CD14-positive monocyte (primary cell): ENCODE data around the gene SHROOM2. TPM values are rescaled to one million over a fixed set of nuclear protein-coding genes. Genes with fewer than 3 reads are reported as not detected.
A peak's percentile ranks its signal among the peaks of the same experiment; 100 is the strongest.

Source experiments
- DNase-seq, 3 donors: peaks; one replicate each; pipeline ENCODE4 v3.0.0-alpha.2; 2011 to 2022
- H2AFZ ChIP-seq: 2 replicates; pipeline ENCODE4 v1.6.0; 2012; ENCODE audit warnings: mild to moderate bottlenecking, low read depth, low read length, inconsistent platforms; ENCODE audit not compliant: insufficient read depth, poor library complexity, severe bottlenecking
- H3K27ac ChIP-seq, 2 donors: 1 replicate in 1 of 2; 2 replicates in 1 of 2; pipeline ENCODE4 v1.5.1; 2012 to 2013; ENCODE audit warnings: low read length in 2 of 2, control low read depth in 1 of 2, inconsistent platforms in 1 of 2, low read depth in 1 of 2, mild to moderate bottlenecking in 1 of 2
- H3K27me3 ChIP-seq, 2 donors: one replicate each; pipeline versions ENCODE4 v1.6.0 to v1.6.1; 2011 to 2013; ENCODE audit warnings: low read length in 2 of 2; ENCODE audit not compliant: control insufficient read depth in 2 of 2, insufficient read depth in 2 of 2
- H3K36me3 ChIP-seq, 2 donors: replicated peaks in 1 of 2; 1 replicate in 1 of 2; 2 replicates in 1 of 2; pipeline versions ENCODE4 v1.5.1 to v1.6.1; 2012 to 2013; ENCODE audit warnings: low read length in 2 of 2, control low read depth in 1 of 2, inconsistent platforms in 1 of 2, mild to moderate bottlenecking in 1 of 2; ENCODE audit not compliant: insufficient read depth in 2 of 2, control insufficient read depth in 1 of 2
- H3K4me1 ChIP-seq, 2 donors: 1 replicate in 1 of 2; 2 replicates in 1 of 2; pipeline versions ENCODE4 v1.5.1 to v1.6.1; 2012 to 2013; ENCODE audit warnings: low read length in 2 of 2, control low read depth in 1 of 2, inconsistent platforms in 1 of 2, mild to moderate bottlenecking in 1 of 2, moderate library complexity in 1 of 2; ENCODE audit not compliant: insufficient read depth in 2 of 2, control insufficient read depth in 1 of 2
- H3K4me2 ChIP-seq: replicated peaks from 2 replicates; pipeline ENCODE3; 2012; ENCODE audit warnings: low read length, moderate library complexity, mild to moderate bottlenecking; ENCODE audit not compliant: poor library complexity, severe bottlenecking; ENCODE audit errors: extremely low read depth
- H3K4me3 ChIP-seq, 3 experiments: fragments of 200-600 bp in 1 of 3; sonication (generic) in 1 of 3; replicated peaks in 1 of 3; 1 replicate in 2 of 3; 2 replicates in 1 of 3; pipeline ENCODE4 v1.5.1; 2011 to 2013; ENCODE audit warnings: low read length in 3 of 3, mild to moderate bottlenecking in 3 of 3, control low read depth in 2 of 3, low read depth in 2 of 3, inconsistent platforms in 1 of 3, moderate library complexity in 1 of 3
- H3K79me2 ChIP-seq: 2 replicates; pipeline ENCODE4 v1.6.0; 2012; ENCODE audit warnings: mild to moderate bottlenecking, control low read depth, inconsistent platforms, low read length, moderate library complexity; ENCODE audit not compliant: insufficient read depth
- H3K9ac ChIP-seq: 2 replicates; pipeline ENCODE4 v1.6.0; 2017; ENCODE audit warnings: low read length, mild to moderate bottlenecking; ENCODE audit not compliant: insufficient read depth, poor library complexity, severe bottlenecking
- H3K9me3 ChIP-seq, 2 donors: replicated peaks in 1 of 2; 1 replicate in 1 of 2; 2 replicates in 1 of 2; pipeline versions ENCODE4 v1.5.1 to v1.6.1; 2012 to 2013; ENCODE audit warnings: low read length in 2 of 2, control low read depth in 1 of 2; ENCODE audit not compliant: control insufficient read depth in 1 of 2, insufficient read depth in 1 of 2
- H4K20me1 ChIP-seq: 2 replicates; pipeline ENCODE4 v1.6.0; 2012; ENCODE audit warnings: mild to moderate bottlenecking, low read length, control low read depth, moderate library complexity; ENCODE audit not compliant: insufficient read depth
- H3K27ac Mint-ChIP-seq, 7 donors: one replicate each; pipeline ENCODE4 v1.8.0; 2020; ENCODE audit warnings: mild to moderate bottlenecking in 7 of 7, mixed read lengths in 7 of 7, moderate library complexity in 6 of 7, inconsistent platforms in 2 of 7
- H3K27me3 Mint-ChIP-seq, 3 donors: one replicate each; pipeline ENCODE4 v1.8.0; 2021 to 2022; ENCODE audit warnings: low read depth in 3 of 3, mild to moderate bottlenecking in 3 of 3, mixed read lengths in 3 of 3, moderate library complexity in 3 of 3, inconsistent platforms in 1 of 3
- H3K36me3 Mint-ChIP-seq, 2 donors: one replicate each; pipeline ENCODE4 v1.8.0; 2020; ENCODE audit warnings: mixed read lengths in 2 of 2, inconsistent platforms in 1 of 2, mild to moderate bottlenecking in 1 of 2
- H3K4me1 Mint-ChIP-seq: one replicate; pipeline ENCODE4 v1.8.0; 2020; ENCODE audit warnings: mild to moderate bottlenecking, mixed read lengths
- H3K4me3 Mint-ChIP-seq, 2 donors: one replicate each; pipeline ENCODE4 v1.8.0; 2020; ENCODE audit warnings: mild to moderate bottlenecking in 2 of 2, mixed read lengths in 2 of 2, moderate library complexity in 1 of 2
- H3K9me3 Mint-ChIP-seq, 7 donors: one replicate each; pipeline ENCODE4 v1.8.0; 2020 to 2022; ENCODE audit warnings: mixed read lengths in 7 of 7, mild to moderate bottlenecking in 6 of 7, moderate library complexity in 6 of 7, inconsistent platforms in 2 of 7
- WGBS: methylation state at CpG from one replicate; pipeline ENCODE4 v1.1.5; 2013; ENCODE audit warnings: missing lambda C conversion rate; ENCODE audit not compliant: insufficient coverage; 5-methylcytosine and 5-hydroxymethylcytosine counted together
- intact Hi-C, 2 donors: fragments of 100-400 bp; cut with micrococcal nuclease; formaldehyde crosslinking; loops; one replicate each; pipeline versions ENCODE4 v1.15.0 to v1.15.1; 2023
- polyA plus RNA-seq, 3 donors: library from polyadenylated mRNA; depleted of rRNA in 1 of 3; unstranded in 2 of 3; stranded (reverse) in 1 of 3; fragments of 300-500 nt in 2 of 3; fragments of >200 nt in 1 of 3; fragmentation: Illumina TruSeq in 2 of 3; gene quantifications; 1 replicate in 2 of 3; 2 replicates in 1 of 3; pipeline ENCODE4 v1.2.3, GENCODE V29; 2012 to 2021
- TF ChIP-seq, protein P1 (sequence below): fragments of 200-600 bp; IDR thresholded peaks from one replicate; pipeline ENCODE4 v1.8.0; 2022; ENCODE audit warnings: antibody characterized with exemption, mild to moderate bottlenecking

SHROOM2 gene
- polyA plus RNA-seq, 3 donors: not detected

- Histone ChIP-seq H3K27ac (no peak overlapping the region), H3K9me3 (no peaks in the 10 kb centered on the region), H4K20me1 (no peaks in the 10 kb centered on the region), H3K4me2 (no peak overlapping the region), H3K4me3 (no peak overlapping the region), H2AFZ (no peak overlapping the region), H3K27me3 (no peaks in the 10 kb centered on the region), H3K9ac (no peak overlapping the region), H3K36me3 (no peaks in the 10 kb centered on the region), H3K4me1 (peaks cover 4 to 6% of the 10 kb centered on the region in 2 donors), H3K79me2 (no peaks in the 10 kb centered on the region)
- Mint-ChIP-seq H3K36me3 (no peaks in the 10 kb centered on the region), H3K4me1 (peaks cover under 1% of the 10 kb centered on the region), H3K27me3 (peaks cover 2 to 18% (median 5%) of the 10 kb centered on the region in 3 donors), H3K27ac (no peak overlapping the region), H3K4me3 (no peak overlapping the region), H3K9me3 (peaks cover 0 to 5% (median 0%) of the 10 kb centered on the region in 7 donors)
- WGBS: 99% methylated on average over 15 of the region's 24 CpGs
- no peak for DNase-seq
- intact Hi-C loops: no loop called here
- TF ChIP-seq, protein P1, sequence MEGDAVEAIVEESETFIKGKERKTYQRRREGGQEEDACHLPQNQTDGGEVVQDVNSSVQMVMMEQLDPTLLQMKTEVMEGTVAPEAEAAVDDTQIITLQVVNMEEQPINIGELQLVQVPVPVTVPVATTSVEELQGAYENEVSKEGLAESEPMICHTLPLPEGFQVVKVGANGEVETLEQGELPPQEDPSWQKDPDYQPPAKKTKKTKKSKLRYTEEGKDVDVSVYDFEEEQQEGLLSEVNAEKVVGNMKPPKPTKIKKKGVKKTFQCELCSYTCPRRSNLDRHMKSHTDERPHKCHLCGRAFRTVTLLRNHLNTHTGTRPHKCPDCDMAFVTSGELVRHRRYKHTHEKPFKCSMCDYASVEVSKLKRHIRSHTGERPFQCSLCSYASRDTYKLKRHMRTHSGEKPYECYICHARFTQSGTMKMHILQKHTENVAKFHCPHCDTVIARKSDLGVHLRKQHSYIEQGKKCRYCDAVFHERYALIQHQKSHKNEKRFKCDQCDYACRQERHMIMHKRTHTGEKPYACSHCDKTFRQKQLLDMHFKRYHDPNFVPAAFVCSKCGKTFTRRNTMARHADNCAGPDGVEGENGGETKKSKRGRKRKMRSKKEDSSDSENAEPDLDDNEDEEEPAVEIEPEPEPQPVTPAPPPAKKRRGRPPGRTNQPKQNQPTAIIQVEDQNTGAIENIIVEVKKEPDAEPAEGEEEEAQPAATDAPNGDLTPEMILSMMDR: no peak
Observed at GRCh38 chrX:9890681-9891091, 104.5 kb downstream of the SHROOM2 start.

DNA sequence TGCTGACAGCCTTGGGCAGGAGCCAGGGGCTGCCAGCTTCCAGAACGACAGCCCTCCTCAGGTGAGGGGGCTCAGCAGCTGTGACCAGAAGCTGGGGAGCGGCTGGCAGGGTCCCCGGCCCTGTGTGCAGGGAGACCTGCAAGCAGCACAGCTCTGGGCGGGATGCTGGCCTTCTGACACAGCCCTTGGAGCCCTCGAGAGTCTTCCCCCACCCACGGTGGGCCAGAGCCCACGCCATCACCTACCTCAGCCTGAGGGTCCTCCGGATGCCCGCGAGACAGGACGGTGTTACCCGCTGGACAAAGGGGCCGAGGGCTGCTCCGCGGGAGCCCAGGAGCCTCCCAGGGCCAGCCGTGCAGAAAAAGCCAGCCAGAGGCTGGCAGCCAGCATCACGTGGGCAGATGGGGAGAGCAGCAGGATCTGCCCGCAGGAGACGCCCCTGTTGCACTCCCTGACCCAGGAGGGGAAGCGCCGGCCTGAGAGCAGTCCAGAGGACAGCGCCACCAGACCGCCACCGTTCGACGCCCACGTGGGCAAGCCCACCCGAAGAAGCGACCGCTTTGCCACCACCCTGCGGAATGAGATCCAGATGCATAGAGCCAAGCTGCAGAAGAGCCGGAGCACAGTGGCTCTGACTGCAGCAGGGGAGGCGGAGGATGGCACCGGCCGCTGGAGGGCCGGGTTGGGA, 109.1 kb downstream of the SHROOM2 start:
- H3K4me2 ChIP-seq: no peak overlapping the region
- Mint-ChIP-seq H3K36me3 (no peaks in the 10 kb centered on the region), H3K27ac (peak overlapping the region in 1 of 7 donors; percentile 47), H3K27me3 (peaks cover 0 to 21% (median 3%) of the 10 kb centered on the region in 3 donors), H3K9me3 (peaks cover 0 to 7% (median 0%) of the 10 kb centered on the region in 7 donors), H3K4me3 (no peak overlapping the region), H3K4me1 (no peaks in the 10 kb centered on the region)
- H2AFZ ChIP-seq: no peak overlapping the region
- H3K27me3 ChIP-seq: no peaks in the 10 kb centered on the region
- no peaks in the 10 kb centered on the region for H4K20me1 ChIP-seq
- intact Hi-C loops: no loop called here
- 99% methylated on average over 15 of the region's 36 CpGs for WGBS
- no peak overlapping the region for H3K9ac ChIP-seq
- H3K36me3 ChIP-seq: no peaks in the 10 kb centered on the region
- TF ChIP-seq, protein P1: no peak
- no peaks in the 10 kb centered on the region for H3K79me2 ChIP-seq
- no peak overlapping the region for H3K27ac ChIP-seq
- no peaks in the 10 kb centered on the region for H3K4me1 ChIP-seq
- H3K4me3 ChIP-seq: no peak overlapping the region
- DNase-seq: no peak
- H3K9me3 ChIP-seq: no peaks in the 10 kb centered on the region
